Right atrium auricular region (tissue), 2 donors: ENCODE data around the gene NR0B1. TPM values are rescaled to one million over a fixed set of nuclear protein-coding genes. Genes with fewer than 3 reads are reported as not detected.

ENCODE experiments used
- DNase-seq: peaks from one replicate; pipeline ENCODE4 v3.0.0-alpha.2; 2019; ENCODE audit warnings: low spot score
- H3K27ac ChIP-seq, 2 donors: fragments of 200-600 bp; sonication (generic); 1 replicate in 1 of 2; 2 replicates in 1 of 2; pipeline ENCODE4 v1.5.1; 2016 to 2019
- H3K27me3 ChIP-seq, 2 donors: fragments of 200-600 bp; sonication (generic); one replicate each; pipeline versions ENCODE4 v1.5.1 to v1.6.0; 2017 to 2019
- H3K36me3 ChIP-seq: fragments of 200-600 bp; sonication (generic); one replicate; pipeline ENCODE4 v1.5.1; 2016
- H3K4me1 ChIP-seq, 2 donors: fragments of 200-600 bp; sonication (generic); one replicate each; pipeline versions ENCODE4 v1.5.1 to v1.6.0; 2017 to 2019
- H3K4me3 ChIP-seq, 2 donors: fragments of 200-600 bp; sonication (generic); 1 replicate in 1 of 2; 2 replicates in 1 of 2; pipeline ENCODE4 v1.5.1; 2017 to 2019; ENCODE audit warnings: mild to moderate bottlenecking in 1 of 2, moderate library complexity in 1 of 2
- H3K9me3 ChIP-seq, 2 donors: fragments of 200-600 bp; sonication (generic); one replicate each; pipeline ENCODE4 v1.5.1; 2019
- CTCF ChIP-seq, 2 donors: fragments of 200-600 bp; sonication (generic); IDR thresholded peaks; one replicate each; pipeline ENCODE4 v1.5.1; 2019; ENCODE audit warnings: antibody characterized with exemption in 2 of 2
- total RNA-seq, 2 donors: library from RNA; depleted of rRNA; stranded (reverse); fragments of >200 nt; gene quantifications; one replicate each; pipeline ENCODE4 v1.1.0, GENCODE V29; 2016

The NR0B1 gene
- total RNA-seq, 2 donors from 2014 or later = not detected

GRCh38 chrX:30283456-30284200 is 25.6 kb downstream of the NR0B1 start:
- no peak for TF ChIP-seq CTCF (IDR thresholded peaks at IDR 0.05)
- H3K27ac ChIP-seq = no peak overlapping the region

GRCh38 chrX:30282527-30282926 is 26.7 kb downstream of the NR0B1 start:
- H3K27me3 ChIP-seq = no peaks in the 10 kb centered on the region
- no peaks in the 10 kb centered on the region for H3K4me1 ChIP-seq
- no peak for TF ChIP-seq CTCF (IDR thresholded peaks at IDR 0.05)
- no peaks in the 10 kb centered on the region for H3K9me3 ChIP-seq
- DNase-seq = no peak
- no peak overlapping the region for H3K4me3 ChIP-seq
- H3K36me3 ChIP-seq = no peaks in the 10 kb centered on the region
- no peak overlapping the region for H3K27ac ChIP-seq

More at GRCh38 chrX:30283456-30284200, 25.6 kb downstream of the NR0B1 start:
- H3K27me3 ChIP-seq = no peaks in the 10 kb centered on the region
- no peaks in the 10 kb centered on the region for H3K9me3 ChIP-seq
- H3K36me3 ChIP-seq = no peaks in the 10 kb centered on the region
- no peaks in the 10 kb centered on the region for H3K4me1 ChIP-seq
- no peak for DNase-seq
- no peak overlapping the region for H3K4me3 ChIP-seq

GRCh38 chrX:30280428-30280827 is 28.8 kb downstream of the NR0B1 start:
- no peak overlapping the region for H3K27ac ChIP-seq
- TF ChIP-seq CTCF (IDR thresholded peaks at IDR 0.05) = no peak
- H3K4me1 ChIP-seq = no peaks in the 10 kb centered on the region
- no peak for DNase-seq
- H3K27me3 ChIP-seq = no peaks in the 10 kb centered on the region
- no peaks in the 10 kb centered on the region for H3K36me3 ChIP-seq
- H3K9me3 ChIP-seq = no peaks in the 10 kb centered on the region
- H3K4me3 ChIP-seq = no peak overlapping the region

GRCh38 chrX:30278365-30278764 is 30.8 kb downstream of the NR0B1 start:
- no peaks in the 10 kb centered on the region for H3K9me3 ChIP-seq
- DNase-seq = no peak
- H3K27ac ChIP-seq = no peak overlapping the region
- no peaks in the 10 kb centered on the region for H3K4me1 ChIP-seq
- TF ChIP-seq CTCF (IDR thresholded peaks at IDR 0.05) = no peak
- no peaks in the 10 kb centered on the region for H3K36me3 ChIP-seq
- no peak overlapping the region for H3K4me3 ChIP-seq
- no peaks in the 10 kb centered on the region for H3K27me3 ChIP-seq

GRCh38 chrX:30275498-30275897 is 33.7 kb downstream of the NR0B1 start:
- no peaks in the 10 kb centered on the region for H3K36me3 ChIP-seq
- H3K9me3 ChIP-seq = no peaks in the 10 kb centered on the region
- H3K27me3 ChIP-seq = no peaks in the 10 kb centered on the region
- TF ChIP-seq CTCF (IDR thresholded peaks at IDR 0.05) = no peak
- no peak overlapping the region for H3K4me3 ChIP-seq
- H3K4me1 ChIP-seq = no peaks in the 10 kb centered on the region
- H3K27ac ChIP-seq = no peak overlapping the region
- no peak for DNase-seq

GRCh38 chrX:30270639-30271038 is 38.6 kb downstream of the NR0B1 start:
- H3K36me3 ChIP-seq = no peaks in the 10 kb centered on the region
- no peaks in the 10 kb centered on the region for H3K4me1 ChIP-seq
- H3K9me3 ChIP-seq = no peaks in the 10 kb centered on the region
- DNase-seq = no peak
- no peak overlapping the region for H3K27ac ChIP-seq
- no peaks in the 10 kb centered on the region for H3K27me3 ChIP-seq
- TF ChIP-seq CTCF (IDR thresholded peaks at IDR 0.05) = no peak
- no peak overlapping the region for H3K4me3 ChIP-seq
